SK-N-SH (cell line): Measurements from ENCODE around the gene TOM1L1. TPM values are rescaled to one million over a fixed set of nuclear protein-coding genes. Genes with fewer than 3 reads are reported as not detected.

Experiments used
- CTCF ChIA-PET: fragments of 300-600, 350-600 bp; formaldehyde crosslinking; extraction: SDS; loops from one replicate; lab custom pipeline; 2021; lab: Yijun Ruan, JAX
- POLR2A ChIA-PET: fragments of 350-600 bp; sonication (Branson Sonifier 250); formaldehyde crosslinking; extraction: SDS; loops from one replicate; lab custom pipeline; 2020; ENCODE audit warnings: antibody characterized with exemption, inconsistent platforms; lab: Yijun Ruan, JAX
- DNase-seq: peaks from one replicate; pipeline ENCODE4 v3.0.0; 2012
- H2AFZ ChIP-seq: fragments of 200-600 bp; sonication (generic); 2 replicates; pipeline ENCODE4 v1.8.1; 2016; ENCODE audit warnings: antibody characterized with exemption, mild to moderate bottlenecking, low read depth
- H3F3A ChIP-seq: fragments of 200-600 bp; sonication (generic); replicated peaks from 2 replicates; pipeline ENCODE3; 2016; ENCODE audit warnings: antibody characterized with exemption, mild to moderate bottlenecking; ENCODE audit not compliant: insufficient read depth
- H3K27ac ChIP-seq, 2 experiments: fragments of 200-500 bp in 1 of 2; fragments of 200-600 bp in 1 of 2; sonication (Bioruptor generic) in 1 of 2; sonication (generic), shearing (Covaris generic) in 1 of 2; 2 replicates each; pipeline versions ENCODE4 v1.5.1 to v1.6.1; 2014 to 2016; ENCODE audit warnings: low read depth in 2 of 2, inconsistent platforms in 1 of 2, low read length in 1 of 2, mild to moderate bottlenecking in 1 of 2, mixed read lengths in 1 of 2
- H3K27me3 ChIP-seq: fragments of 200-600 bp; sonication (generic), shearing (Covaris generic); 2 replicates; pipeline ENCODE4 v1.6.1; 2016; ENCODE audit warnings: mixed run types; ENCODE audit not compliant: insufficient read depth
- H3K36me3 ChIP-seq, 2 experiments: fragments of 200-500 bp in 1 of 2; fragments of 200-600 bp in 1 of 2; sonication (Bioruptor generic) in 1 of 2; sonication (generic) in 1 of 2; replicated peaks in 1 of 2; 2 replicates each; pipeline versions ENCODE3 to v1.5.1; 2014 to 2016; ENCODE audit warnings: low read length in 1 of 2, mild to moderate bottlenecking in 1 of 2; ENCODE audit not compliant: insufficient read depth in 2 of 2, control insufficient read depth in 1 of 2
- H3K4me1 ChIP-seq, 2 experiments: fragments of 200-500 bp in 1 of 2; fragments of 200-600 bp in 1 of 2; sonication (Bioruptor generic) in 1 of 2; sonication (generic), shearing (Covaris generic) in 1 of 2; 2 replicates each; pipeline versions ENCODE4 v1.5.1 to v1.6.1; 2014 to 2016; ENCODE audit warnings: low read depth in 1 of 2, low read length in 1 of 2, mixed run types in 1 of 2; ENCODE audit not compliant: insufficient read depth in 2 of 2, control insufficient read depth in 1 of 2
- H3K4me2 ChIP-seq: fragments of 200-600 bp; sonication (generic), shearing (Covaris generic); 2 replicates; pipeline ENCODE4 v1.6.1; 2017; ENCODE audit warnings: mixed run types
- H3K4me3 ChIP-seq, 2 experiments: fragments of 200-500 bp in 1 of 2; fragments of 200-600 bp in 1 of 2; sonication (Bioruptor generic) in 1 of 2; sonication (generic), shearing (Covaris generic) in 1 of 2; 2 replicates each; pipeline versions ENCODE4 v1.5.1 to v1.8.1; 2014 to 2016; ENCODE audit warnings: low read depth in 2 of 2, inconsistent platforms in 1 of 2, low read length in 1 of 2, mild to moderate bottlenecking in 1 of 2, mixed read lengths in 1 of 2, moderate library complexity in 1 of 2
- H3K79me2 ChIP-seq: fragments of 200-600 bp; sonication (generic); 2 replicates; pipeline ENCODE4 v1.8.1; 2017; ENCODE audit warnings: mild to moderate bottlenecking; ENCODE audit not compliant: insufficient read depth
- H3K9ac ChIP-seq: fragments of 200-600 bp; sonication (generic); 2 replicates; pipeline ENCODE4 v1.6.1; 2017; ENCODE audit warnings: mixed run types
- H3K9me2 ChIP-seq: fragments of 200-600 bp; sonication (generic); 2 replicates; pipeline ENCODE4 v1.6.1; 2017; ENCODE audit warnings: mixed run types
- H3K9me3 ChIP-seq: fragments of 200-600 bp; sonication (generic); 2 replicates; pipeline ENCODE4 v1.6.1; 2017; ENCODE audit warnings: mixed run types, mild to moderate bottlenecking, moderate library complexity
- H4K20me1 ChIP-seq: fragments of 200-600 bp; sonication (generic); 2 replicates; pipeline ENCODE4 v1.6.1; 2017; ENCODE audit warnings: mild to moderate bottlenecking, mixed run types; ENCODE audit not compliant: insufficient read depth
- EP300 ChIP-seq, 2 experiments: IDR thresholded peaks; 2 replicates each; pipeline versions ENCODE4 v1.4.0 to v1.6.1; 2012; ENCODE audit warnings: borderline replicate concordance in 1 of 2, low read depth in 1 of 2, low read length in 1 of 2
- EZH2phosphoT487 ChIP-seq: fragments of 200-600 bp; sonication (generic); IDR thresholded peaks from 2 replicates; pipeline ENCODE4 v1.6.1; 2017; ENCODE audit warnings: low read depth, mixed run types, mild to moderate bottlenecking, antibody characterized with exemption, moderate library complexity, borderline replicate concordance
- FOSL2 ChIP-seq: IDR thresholded peaks from 2 replicates; pipeline ENCODE4 v1.4.0; 2012; ENCODE audit warnings: low read depth, mild to moderate bottlenecking, moderate library complexity, borderline replicate concordance
- FOXJ3 ChIP-seq: sonication (generic); formaldehyde crosslinking; IDR thresholded peaks from 2 replicates; pipeline ENCODE4 v1.5.1; 2020; ENCODE audit warnings: mild to moderate bottlenecking, missing genetic modification reagents
- FOXM1 ChIP-seq: IDR thresholded peaks from 2 replicates; pipeline ENCODE4 v1.4.0; 2012; ENCODE audit warnings: low read depth, mild to moderate bottlenecking
- IRF3 ChIP-seq: fragments of 150-350 bp; IDR thresholded peaks from 2 replicates; pipeline ENCODE4 v1.6.1; 2016; ENCODE audit warnings: mild to moderate bottlenecking, low read depth, low read length
- JUND ChIP-seq: IDR thresholded peaks from 2 replicates; pipeline ENCODE4 v1.4.0; 2012
- MAX ChIP-seq: IDR thresholded peaks from 2 replicates; pipeline ENCODE4 v1.4.0; 2012; ENCODE audit warnings: low read depth
- PBX3 ChIP-seq: IDR thresholded peaks from 2 replicates; pipeline ENCODE4; 2012
- POLR2AphosphoS5 ChIP-seq: IDR thresholded peaks from 2 replicates; pipeline ENCODE4 v1.6.1; 2012; ENCODE audit warnings: low read depth, low read length
- RAD21 ChIP-seq: IDR thresholded peaks from 2 replicates; pipeline ENCODE4 v1.6.1; 2012; ENCODE audit warnings: mild to moderate bottlenecking, low read length
- RCOR1 ChIP-seq: fragments of 150-350 bp; IDR thresholded peaks from 2 replicates; pipeline ENCODE4 v1.6.1; 2017; ENCODE audit warnings: antibody characterized with exemption, low read length
- REST ChIP-seq: IDR thresholded peaks from 2 replicates; pipeline ENCODE4 v1.6.1; 2012; ENCODE audit warnings: mild to moderate bottlenecking, low read depth, low read length, moderate library complexity
- RXRA ChIP-seq: IDR thresholded peaks from 2 replicates; pipeline ENCODE4 v1.4.0; 2012; ENCODE audit warnings: low read depth, mild to moderate bottlenecking, borderline replicate concordance
- SIN3A ChIP-seq: IDR thresholded peaks from 2 replicates; pipeline ENCODE4 v1.6.1; 2012; ENCODE audit warnings: low read depth, mild to moderate bottlenecking, low read length, moderate library complexity, borderline replicate concordance
- TAF1 ChIP-seq: IDR thresholded peaks from 2 replicates; pipeline ENCODE4 v1.6.1; 2012; ENCODE audit warnings: low read depth, mild to moderate bottlenecking, low read length, moderate library complexity, borderline replicate concordance
- TEAD4 ChIP-seq: IDR thresholded peaks from 2 replicates; pipeline ENCODE4 v1.4.0; 2012; ENCODE audit warnings: mild to moderate bottlenecking, borderline replicate concordance; ENCODE audit not compliant: insufficient read depth
- USF1 ChIP-seq: IDR thresholded peaks from 2 replicates; pipeline ENCODE4 v1.4.0; 2012; ENCODE audit warnings: low read depth, borderline replicate concordance
- USF2 ChIP-seq: fragments of 150-350 bp; IDR thresholded peaks from 2 replicates; pipeline ENCODE4 v1.6.1; 2017; ENCODE audit warnings: antibody characterized with exemption, low read length, low read depth, borderline replicate concordance
- WGBS: methylation state at CpG from one replicate; pipeline ENCODE4 v1.1.6; 2017; ENCODE audit warnings: low lambda C conversion rate; 5-methylcytosine and 5-hydroxymethylcytosine counted together
- polyA plus RNA-seq, 3 experiments: library from polyadenylated mRNA; depleted of rRNA; stranded (reverse); fragments of >200 nt; gene quantifications; 2 replicates each; pipeline ENCODE4 v1.2.3, GENCODE V29; 2012

TOM1L1 gene
- polyA plus RNA-seq, 1 of the 3 experiments (the other 2 are of a cell fraction) = 46.5 TPM

GRCh38 chr17:54863176-54863575 is 37.5 kb upstream of the TOM1L1 start:
- DNase-seq = no peak
- no peaks in the 10 kb centered on the region for H3K36me3 ChIP-seq
- WGBS = 15% methylated on average over 2 of the region's 2 CpGs
- no peak overlapping the region for H3K4me3 ChIP-seq
- no peaks in the 10 kb centered on the region for H3F3A ChIP-seq
- TF ChIP-seq FOXJ3 (CRISPR knock-in tag) = no peak
- no peak for TF ChIP-seq JUND
- TF ChIP-seq TEAD4 = no peak
- no peak for TF ChIP-seq IRF3
- TF ChIP-seq RXRA = no peak
- no peak for TF ChIP-seq EZH2phosphoT487
- TF ChIP-seq POLR2AphosphoS5 = no peak
- no peak for TF ChIP-seq MAX
- TF ChIP-seq USF2 = no peak
- no peak for TF ChIP-seq RAD21
- TF ChIP-seq TAF1 = no peak
- no peak for TF ChIP-seq EP300 (IDR thresholded peaks at IDR 0.05; ENCODE audit: borderline replicate concordance in 1 of 2, low read depth in 1 of 2, low read length in 1 of 2)
- TF ChIP-seq FOXM1 = no peak
- TF ChIP-seq SIN3A = no peak
- no peak overlapping the region for H2AFZ ChIP-seq
- H3K79me2 ChIP-seq = no peaks in the 10 kb centered on the region
- CTCF ChIA-PET = no interaction called here
- H3K27me3 ChIP-seq = no peaks in the 10 kb centered on the region
- H3K27ac ChIP-seq = peak overlapping the region in 1 of 2 experiments; percentile 95; a peak in 2 of 4 replicates
- no peak overlapping the region for H3K4me2 ChIP-seq
- no peaks in the 10 kb centered on the region for H3K9me2 ChIP-seq
- H3K9ac ChIP-seq = no peak overlapping the region
- H4K20me1 ChIP-seq = no peaks in the 10 kb centered on the region
- peaks cover 0 to 36% of the 10 kb centered on the region in 2 experiments; a peak in 2 of 4 replicates for H3K4me1 ChIP-seq
- POLR2A ChIA-PET = no interaction called here
- H3K9me3 ChIP-seq = no peaks in the 10 kb centered on the region

- Histone ChIP-seq H4K20me1 (no peaks in the 10 kb centered on the region), H3K79me2 (no peaks in the 10 kb centered on the region)
- TF ChIP-seq FOSL2 = no peak
- no peak for TF ChIP-seq RCOR1
- no peak for TF ChIP-seq EZH2phosphoT487
- no peak for TF ChIP-seq PBX3
- TF ChIP-seq TAF1 = no peak
- no peak for TF ChIP-seq MAX
- no peak for TF ChIP-seq USF1
- no peak for TF ChIP-seq POLR2AphosphoS5
- TF ChIP-seq TEAD4 = no peak
- no peak for TF ChIP-seq RAD21
- no peak for TF ChIP-seq REST
- TF ChIP-seq RXRA = no peak
These were observed 36.6 kb upstream of the TOM1L1 start for GRCh38 chr17:54864070-54864469.

More at GRCh38 chr17:54864070-54864469, 36.6 kb upstream of the TOM1L1 start:
- POLR2A ChIA-PET = no interaction called here
- no peak overlapping the region for H3K4me2 ChIP-seq
- no peaks in the 10 kb centered on the region for H3K36me3 ChIP-seq
- peaks cover 0 to 36% of the 10 kb centered on the region in 2 experiments; a peak in 2 of 4 replicates for H3K4me1 ChIP-seq
- H3K4me3 ChIP-seq = no peak overlapping the region
- no peaks in the 10 kb centered on the region for H3K9me2 ChIP-seq
- no peak overlapping the region for H3K9ac ChIP-seq
- no peaks in the 10 kb centered on the region for H3K9me3 ChIP-seq
- DNase-seq = no peak
- H3K27me3 ChIP-seq = no peaks in the 10 kb centered on the region
- CTCF ChIA-PET = no interaction called here
- 22% methylated on average over 1 of the region's 1 CpG for WGBS
- no peak overlapping the region for H2AFZ ChIP-seq
- H3F3A ChIP-seq = no peaks in the 10 kb centered on the region
- peak overlapping the region in 1 of 2 experiments; percentile 31; a peak in 1 of 4 replicates for H3K27ac ChIP-seq
